Nephron progenitor cell (in vitro differentiated cells): Measurements from ENCODE around the gene MAP3K5.
A peak's percentile ranks its signal among the peaks of the same experiment; 100 is the strongest.

Experiments used
- DNase-seq: peaks from one replicate; pipeline ENCODE4 v3.0.0; 2021
- H3K27ac Mint-ChIP-seq: 2 replicates; pipeline ENCODE4 v1.8.0; 2021; ENCODE audit warnings: mild to moderate bottlenecking, moderate library complexity, mixed read lengths
- H3K27me3 Mint-ChIP-seq: 2 replicates; pipeline ENCODE4 v1.8.0; 2021; ENCODE audit warnings: mild to moderate bottlenecking, low read depth, mixed read lengths; ENCODE audit not compliant: poor library complexity
- H3K36me3 Mint-ChIP-seq: 2 replicates; pipeline ENCODE4 v1.8.0; 2021; ENCODE audit warnings: low read depth, mixed read lengths
- H3K4me1 Mint-ChIP-seq: 2 replicates; pipeline ENCODE4 v1.8.0; 2021; ENCODE audit warnings: mixed read lengths
- H3K4me3 Mint-ChIP-seq: 2 replicates; pipeline ENCODE4 v1.8.0; 2021; ENCODE audit warnings: mild to moderate bottlenecking, moderate library complexity, mixed read lengths
- H3K9me3 Mint-ChIP-seq: 2 replicates; pipeline ENCODE4 v1.8.0; 2021; ENCODE audit warnings: mild to moderate bottlenecking, moderate library complexity, mixed read lengths
- CTCF ChIP-seq: fragments of 200-600 bp; sonication (generic); IDR thresholded peaks from 2 replicates; pipeline ENCODE4 v1.5.0; 2021; ENCODE audit warnings: antibody characterized with exemption

The MAP3K5 gene

GRCh38 chr6:136651982-136652381 lies 140.3 kb downstream of the MAP3K5 start:
- TF ChIP-seq CTCF = no peak
- Mint-ChIP-seq H3K27me3 (peaks cover 8% of the 10 kb centered on the region), H3K36me3 (no peaks in the 10 kb centered on the region), H3K4me3 (no peak overlapping the region), H3K4me1 (no peaks in the 10 kb centered on the region), H3K27ac (no peak overlapping the region), H3K9me3 (no peaks in the 10 kb centered on the region)
- no peak for DNase-seq

- Mint-ChIP-seq H3K4me1 (no peaks in the 10 kb centered on the region), H3K4me3 (no peak overlapping the region), H3K9me3 (no peaks in the 10 kb centered on the region), H3K27ac (no peak overlapping the region), H3K27me3 (peaks cover 6% of the 10 kb centered on the region), H3K36me3 (no peaks in the 10 kb centered on the region)
- TF ChIP-seq CTCF = no peak
- DNase-seq = no peak
Measured at GRCh38 chr6:136647363-136647852, 144.9 kb downstream of the MAP3K5 start.

- H3K4me3 Mint-ChIP-seq = no peak overlapping the region
- H3K27me3 Mint-ChIP-seq = peaks cover 3% of the 10 kb centered on the region
- no peak for DNase-seq
- no peaks in the 10 kb centered on the region for H3K9me3 Mint-ChIP-seq
- no peak overlapping the region for H3K27ac Mint-ChIP-seq
- no peak for TF ChIP-seq CTCF
- H3K4me1 Mint-ChIP-seq = no peaks in the 10 kb centered on the region
- H3K36me3 Mint-ChIP-seq = no peaks in the 10 kb centered on the region
Measured at GRCh38 chr6:136646377-136646776, 145.9 kb downstream of the MAP3K5 start.

GRCh38 chr6:136644597-136644952 lies 147.7 kb downstream of the MAP3K5 start:
- no peak for DNase-seq
- Mint-ChIP-seq H3K27ac (no peak overlapping the region), H3K4me1 (peaks cover 4% of the 10 kb centered on the region), H3K27me3 (peaks cover 4% of the 10 kb centered on the region), H3K9me3 (no peaks in the 10 kb centered on the region), H3K4me3 (no peak overlapping the region), H3K36me3 (no peaks in the 10 kb centered on the region)
- no peak for TF ChIP-seq CTCF

- peak; percentile 92 for DNase-seq
- peak; percentile 81 for TF ChIP-seq CTCF
- no peaks in the 10 kb centered on the region for H3K36me3 Mint-ChIP-seq
Measured at GRCh38 chr6:136643850-136644596, 148.3 kb downstream of the MAP3K5 start.

GRCh38 chr6:136641873-136642465 lies 150.3 kb downstream of the MAP3K5 start:
- no peak for TF ChIP-seq CTCF
- H3K9me3 Mint-ChIP-seq = no peaks in the 10 kb centered on the region
- H3K36me3 Mint-ChIP-seq = no peaks in the 10 kb centered on the region
- peaks cover 4% of the 10 kb centered on the region for H3K4me1 Mint-ChIP-seq
- no peak for DNase-seq
- H3K4me3 Mint-ChIP-seq = no peak overlapping the region
- H3K27me3 Mint-ChIP-seq = peaks cover 4% of the 10 kb centered on the region
- H3K27ac Mint-ChIP-seq = no peak overlapping the region

More at GRCh38 chr6:136643850-136644596, 148.3 kb downstream of the MAP3K5 start:
- H3K9me3 Mint-ChIP-seq = no peaks in the 10 kb centered on the region
- no peak overlapping the region for H3K27ac Mint-ChIP-seq
- no peak overlapping the region for H3K4me3 Mint-ChIP-seq
- peaks cover 4% of the 10 kb centered on the region for H3K27me3 Mint-ChIP-seq
- peaks cover 4% of the 10 kb centered on the region for H3K4me1 Mint-ChIP-seq
